ENCODE measurements around the gene TTC28. TPM values are rescaled to one million over a fixed set of nuclear protein-coding genes. Genes with fewer than 3 reads are reported as not detected.

Gene TTC28
- total RNA-seq, 2 experiments from 2014 or later: 1.2 to 3.6 TPM

DNA sequence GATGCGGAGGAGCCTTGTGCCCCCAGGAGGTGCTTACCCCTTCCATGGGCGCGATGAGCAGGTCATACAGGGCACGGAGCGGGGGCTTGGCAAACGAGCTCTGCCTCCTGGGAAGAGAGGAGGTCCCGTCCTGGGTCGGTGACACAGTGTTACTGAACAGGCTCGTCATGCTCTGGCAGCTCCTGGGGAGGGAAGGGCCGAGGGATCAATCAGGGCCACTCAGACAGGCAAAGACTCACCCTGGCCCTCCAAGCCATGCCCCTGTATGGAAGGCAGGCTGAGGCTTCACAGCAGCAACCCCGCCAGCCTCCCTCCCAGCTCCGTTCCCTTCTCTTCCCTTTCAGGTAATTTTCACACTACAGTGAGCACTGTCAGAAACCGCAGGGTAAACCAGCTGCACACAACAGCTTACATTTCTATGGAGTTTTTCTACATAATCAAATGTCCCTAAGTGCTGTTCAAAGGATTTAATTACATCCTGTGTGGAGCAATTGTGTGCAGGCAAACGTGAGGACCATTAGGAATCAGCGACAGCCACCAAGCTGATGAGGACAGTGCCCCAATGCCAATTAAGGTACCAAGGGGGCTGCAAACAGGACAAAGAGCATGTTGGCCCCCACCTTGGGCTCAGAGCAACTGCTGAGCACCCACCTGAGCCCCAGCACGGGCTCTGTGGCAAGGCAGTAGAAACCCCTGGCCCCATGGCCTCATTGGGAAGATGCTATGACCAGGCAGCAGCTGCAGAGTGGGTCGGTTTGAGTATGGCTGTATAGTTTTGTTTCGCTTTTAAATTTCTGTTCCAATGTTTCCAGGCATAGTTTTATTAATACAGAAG lies 665.2 kb downstream of the TTC28 start:
- H3K27me3 Mint-ChIP-seq: no peaks in the 10 kb centered on the region
- no peaks in the 10 kb centered on the region for H3K9me3 Mint-ChIP-seq (ENCODE audit: low read depth)
- H3K27ac Mint-ChIP-seq: no peak overlapping the region
- CTCF ChIA-PET: interaction anchor here (1.2 kb wide), 1 partner anchor 10 kb away, joined by 3 read pairs; no protein-coding TSS in a partner anchor
- H3K4me1 Mint-ChIP-seq: peaks cover 14% of the 10 kb centered on the region
- DNase-seq (no peak), ATAC-seq (no peak)
- no peaks in the 10 kb centered on the region for H3K36me3 Mint-ChIP-seq
- no peak overlapping the region for H3K4me3 Mint-ChIP-seq

DNA sequence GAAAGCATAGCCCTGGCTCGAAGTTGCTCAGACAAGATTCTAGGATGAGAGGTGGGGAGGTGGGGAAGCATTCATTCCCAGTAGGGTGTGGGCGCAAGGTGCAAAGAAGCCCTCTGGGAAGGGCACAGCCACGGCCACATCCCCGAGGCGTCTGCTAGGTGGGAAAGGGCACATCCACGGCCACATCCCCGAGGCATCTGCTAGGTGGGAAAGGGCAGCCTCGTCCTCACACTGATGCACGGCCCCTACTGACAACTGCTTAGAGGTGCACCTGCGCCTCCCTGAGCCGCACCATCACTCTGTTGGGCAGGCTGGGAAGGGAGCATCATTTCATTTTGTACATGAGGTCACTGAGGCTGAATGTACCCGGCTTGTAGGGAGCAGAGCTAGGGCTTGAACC lies 666.0 kb downstream of the TTC28 start:
- Mint-ChIP-seq H3K27ac (no peak overlapping the region), H3K4me1 (peaks cover 7% of the 10 kb centered on the region), H3K27me3 (no peaks in the 10 kb centered on the region), H3K36me3 (no peaks in the 10 kb centered on the region), H3K9me3 (ENCODE audit: low read depth) (no peaks in the 10 kb centered on the region), H3K4me3 (no peak overlapping the region)
- ATAC-seq: no peak
- CTCF ChIA-PET: no interaction called here
- DNase-seq: no peak

DNA sequence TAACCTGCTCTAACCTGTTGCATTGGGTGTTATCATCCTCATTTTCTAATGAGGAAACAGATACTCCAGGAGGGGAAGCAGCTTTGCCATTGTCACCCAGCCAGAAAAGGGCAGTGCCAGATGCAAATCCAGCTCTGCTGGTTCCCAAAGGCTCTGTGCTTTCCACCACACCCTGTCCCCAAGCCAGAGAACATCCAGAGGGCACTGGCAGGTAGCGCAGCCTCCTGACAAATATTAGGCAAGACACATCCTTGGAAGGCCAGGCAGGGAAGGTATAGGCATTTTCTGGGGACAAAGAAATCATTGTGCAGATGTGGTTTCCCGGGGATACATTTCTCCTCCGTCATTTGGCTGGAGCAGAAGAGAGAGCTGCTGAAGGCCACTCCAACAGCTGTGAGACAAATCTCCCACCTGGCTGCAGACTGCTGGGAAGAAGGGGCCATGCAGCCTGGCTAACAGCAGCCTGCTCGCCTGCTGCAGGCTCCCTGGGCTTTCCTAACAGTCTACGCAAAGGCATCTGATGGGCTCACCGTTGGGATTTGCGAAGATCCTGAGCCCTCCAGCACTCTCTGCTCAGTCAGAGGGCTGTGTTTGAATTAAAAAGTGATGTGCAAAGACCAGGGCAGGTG lies 666.7 kb downstream of the TTC28 start:
- Mint-ChIP-seq H3K4me1 (peaks cover 7% of the 10 kb centered on the region), H3K27me3 (no peaks in the 10 kb centered on the region), H3K27ac (no peak overlapping the region), H3K9me3 (ENCODE audit: low read depth) (no peaks in the 10 kb centered on the region), H3K36me3 (no peaks in the 10 kb centered on the region), H3K4me3 (no peak overlapping the region)
- no peak for DNase-seq
- ATAC-seq: no peak
- CTCF ChIA-PET: no interaction called here

DNA sequence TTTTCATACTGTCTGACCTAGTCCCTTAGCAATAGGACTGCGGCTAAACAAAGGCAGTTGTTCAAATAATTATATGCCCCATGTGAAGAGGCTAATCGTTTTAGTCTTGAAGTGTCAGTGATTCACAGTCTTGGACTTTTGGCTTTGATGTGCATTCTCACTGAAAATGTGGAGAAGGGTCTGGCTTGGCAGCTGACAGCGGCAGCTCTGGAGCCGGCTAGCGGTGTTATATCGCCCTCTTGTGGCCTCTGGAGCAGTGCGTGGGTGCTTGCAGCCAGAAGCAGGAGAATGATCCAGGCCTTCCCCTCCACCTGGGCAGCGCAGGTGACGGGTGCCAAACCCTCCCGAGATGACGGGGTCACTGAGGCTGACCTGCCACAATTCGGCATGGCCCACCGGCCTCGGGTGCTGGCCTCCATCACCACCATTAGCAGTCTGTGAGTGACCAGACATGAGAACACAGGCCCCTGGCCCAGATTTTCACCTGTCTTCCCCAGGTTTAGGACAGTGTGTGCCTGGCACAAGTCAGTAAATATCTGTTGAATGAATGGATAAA lies 670.3 kb downstream of the TTC28 start:
- peak; percentile 85 for ATAC-seq
- Mint-ChIP-seq H3K27ac (no peak overlapping the region), H3K4me1 (no peaks in the 10 kb centered on the region), H3K27me3 (no peaks in the 10 kb centered on the region), H3K4me3 (no peak overlapping the region), H3K36me3 (no peaks in the 10 kb centered on the region), H3K9me3 (ENCODE audit: low read depth) (no peaks in the 10 kb centered on the region)
- DNase-seq: peak; percentile 79
- CTCF ChIA-PET: interaction anchor here (0.6 to 2.9 kb wide), 9 partner anchors 9 to 130 kb away, joined by 3 to 21 read pairs (median 4); no protein-coding TSS in a partner anchor

DNA sequence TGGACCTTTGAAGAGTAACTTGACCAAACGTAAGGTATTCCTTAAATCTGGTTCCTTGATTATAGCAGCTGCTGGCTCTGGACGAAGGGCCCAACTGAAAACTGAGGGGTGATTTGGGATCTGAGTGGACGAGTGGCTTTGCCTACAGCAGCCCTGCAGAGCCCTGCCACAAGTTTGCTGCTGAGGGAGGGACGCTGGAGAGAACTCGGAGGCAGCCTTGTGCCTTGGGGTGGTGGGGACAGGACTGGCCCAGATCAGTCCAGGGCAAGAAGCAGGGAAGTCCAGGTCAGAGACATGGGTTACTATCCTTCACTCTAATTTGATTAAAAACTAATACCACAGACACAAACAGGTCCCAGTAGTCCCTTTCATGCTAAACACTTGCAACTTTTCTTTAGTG lies 671.0 kb downstream of the TTC28 start:
- CTCF ChIA-PET: interaction anchor here (0.6 to 2.9 kb wide), 7 partner anchors 8 to 129 kb away, joined by 3 to 21 read pairs (median 5); no protein-coding TSS in a partner anchor
- no peak for ATAC-seq
- Mint-ChIP-seq H3K27me3 (no peaks in the 10 kb centered on the region), H3K27ac (no peak overlapping the region), H3K4me3 (no peak overlapping the region), H3K36me3 (no peaks in the 10 kb centered on the region), H3K4me1 (no peaks in the 10 kb centered on the region), H3K9me3 (ENCODE audit: low read depth) (no peaks in the 10 kb centered on the region)
- no peak for DNase-seq

DNA sequence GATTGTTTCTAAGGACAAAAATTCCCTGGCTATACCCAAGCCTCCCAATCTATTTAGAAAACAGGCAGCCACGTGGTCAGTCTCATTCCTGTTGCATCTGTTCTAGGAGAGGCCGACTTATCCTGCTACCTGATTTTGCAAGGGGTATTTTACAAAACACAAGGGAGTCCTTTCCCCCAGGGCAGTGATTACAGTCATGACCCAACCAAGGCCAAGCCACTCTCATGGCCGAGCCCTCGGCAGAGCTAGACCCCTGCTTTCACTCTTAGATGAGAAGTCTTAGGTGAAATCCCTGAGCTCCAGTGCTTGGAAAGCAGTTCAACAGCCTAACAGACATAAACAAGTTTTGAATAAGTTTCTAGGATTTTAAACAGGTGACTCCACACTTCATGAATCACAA lies 671.6 kb downstream of the TTC28 start:
- no peak for DNase-seq
- H3K9me3 Mint-ChIP-seq (ENCODE audit: low read depth): no peaks in the 10 kb centered on the region
- CTCF ChIA-PET: no interaction called here
- H3K4me1 Mint-ChIP-seq: no peaks in the 10 kb centered on the region
- H3K27ac Mint-ChIP-seq: no peak overlapping the region
- no peaks in the 10 kb centered on the region for H3K27me3 Mint-ChIP-seq
- no peak for ATAC-seq
- H3K36me3 Mint-ChIP-seq: no peaks in the 10 kb centered on the region
- no peak overlapping the region for H3K4me3 Mint-ChIP-seq

DNA sequence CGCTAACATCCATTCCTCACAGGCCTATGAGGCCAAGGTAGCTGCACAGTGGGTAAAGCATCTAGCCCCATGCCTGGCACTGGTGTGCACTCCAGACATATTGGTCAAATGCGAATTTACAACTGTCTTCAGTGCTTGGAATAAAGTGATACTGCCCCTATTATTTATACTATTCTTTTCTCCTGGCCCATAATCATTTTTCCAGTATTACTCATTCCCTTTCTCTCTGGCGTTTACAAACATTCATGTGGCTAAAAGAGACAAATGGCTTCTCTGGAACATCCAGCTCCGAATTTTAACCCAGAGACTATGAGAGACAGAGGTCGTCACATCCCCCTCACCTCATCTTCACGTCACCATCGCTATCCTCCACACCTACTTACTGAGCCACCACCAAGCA lies 673.4 kb downstream of the TTC28 start:
- CTCF ChIA-PET: interaction anchor here (1.3 to 1.4 kb wide), 2 partner anchors 14 to 126 kb away, joined by 3 read pairs; no protein-coding TSS in a partner anchor
- H3K4me1 Mint-ChIP-seq: no peaks in the 10 kb centered on the region

DNA sequence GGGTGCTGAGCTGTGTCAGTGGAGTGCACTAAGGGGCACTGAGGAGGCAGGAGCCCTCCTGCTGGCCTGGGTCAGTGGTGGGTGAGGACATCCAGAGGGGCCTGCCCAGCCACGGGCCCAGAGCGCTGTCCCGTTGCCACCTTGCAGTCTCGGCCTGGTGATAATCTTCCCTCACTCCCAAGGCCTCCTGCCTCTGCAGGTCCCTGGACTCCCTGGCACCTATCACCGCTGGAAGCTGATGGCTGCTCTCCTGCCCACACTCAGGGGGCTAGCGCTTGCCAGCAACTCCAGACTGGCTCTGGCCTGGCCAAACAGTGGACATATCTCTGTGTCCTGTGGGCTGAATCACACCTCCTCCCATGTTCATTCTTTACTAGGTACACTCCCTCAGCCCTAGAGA lies 674.1 kb downstream of the TTC28 start:
- Mint-ChIP-seq H3K27ac (no peak overlapping the region), H3K4me3 (no peak overlapping the region), H3K36me3 (no peaks in the 10 kb centered on the region), H3K9me3 (ENCODE audit: low read depth) (no peaks in the 10 kb centered on the region), H3K27me3 (no peaks in the 10 kb centered on the region), H3K4me1 (no peaks in the 10 kb centered on the region)
- CTCF ChIA-PET: interaction anchor here (1.4 kb wide), 1 partner anchor 14 kb away, joined by 3 read pairs; no protein-coding TSS in a partner anchor
- ATAC-seq (no peak), DNase-seq (no peak)

More for the DNA sequence above, 673.4 kb downstream of the TTC28 start:
- Mint-ChIP-seq H3K9me3 (ENCODE audit: low read depth) (no peaks in the 10 kb centered on the region), H3K4me3 (no peak overlapping the region), H3K27me3 (no peaks in the 10 kb centered on the region), H3K36me3 (no peaks in the 10 kb centered on the region), H3K27ac (no peak overlapping the region)
- DNase-seq (no peak), ATAC-seq (no peak)

DNA sequence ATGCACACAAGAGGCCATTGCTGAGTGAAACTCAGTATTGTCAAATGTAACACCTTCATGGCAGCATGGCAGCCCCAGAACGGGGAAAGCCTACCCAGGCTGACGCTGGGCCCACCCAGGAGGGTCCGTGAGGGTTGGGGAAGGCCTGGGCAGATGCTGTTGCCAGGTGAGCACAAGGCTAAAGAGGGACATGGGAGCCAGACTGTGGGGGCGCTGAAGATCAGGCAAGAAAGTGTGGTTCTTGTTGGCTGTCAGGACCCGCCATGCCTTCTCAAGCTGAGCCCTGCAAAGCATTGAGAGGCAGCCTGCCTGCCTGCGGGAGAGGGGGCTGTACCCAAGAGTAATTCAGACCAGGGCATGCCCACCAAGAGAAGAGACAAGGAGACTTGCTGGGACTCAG lies 675.6 kb downstream of the TTC28 start:
- CTCF ChIA-PET: interaction anchor here (1.0 kb wide), 1 partner anchor 11 kb away, joined by 3 read pairs; no protein-coding TSS in a partner anchor

DNA sequence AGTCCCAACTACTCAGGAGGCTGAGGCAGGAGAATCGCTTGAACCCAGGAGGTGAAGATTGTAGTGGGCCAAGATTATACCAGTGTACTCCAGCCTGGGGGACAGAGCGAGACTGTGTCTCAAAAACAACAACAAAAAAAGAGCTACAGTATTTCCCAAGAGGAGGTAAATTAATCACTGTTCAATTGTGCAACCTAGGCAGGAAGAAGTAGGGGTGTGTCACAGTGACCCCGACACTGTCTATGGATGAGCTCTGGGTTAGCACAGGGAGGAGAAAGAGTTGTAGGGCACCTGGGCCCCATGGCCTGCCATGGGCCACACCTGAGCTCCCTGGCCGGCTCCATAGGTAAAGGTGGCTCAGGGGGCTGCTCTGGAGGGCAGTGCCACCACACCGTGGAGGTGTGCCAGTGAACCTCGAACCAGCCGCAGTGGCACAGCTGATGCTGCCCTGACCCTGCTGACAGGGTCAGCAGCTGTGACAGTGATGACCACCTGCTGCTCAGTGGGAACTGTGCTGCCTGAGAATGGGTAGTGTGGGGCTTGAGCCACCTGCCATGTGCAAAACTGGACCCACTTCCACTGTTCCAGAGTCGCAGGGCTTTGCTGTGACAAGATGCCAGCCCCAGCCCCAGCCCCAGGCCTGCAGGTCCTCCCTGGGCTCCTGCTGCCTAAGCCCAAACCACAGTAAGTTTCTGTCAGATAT lies 676.6 kb downstream of the TTC28 start:
- no peak for ATAC-seq
- CTCF ChIA-PET: no interaction called here

More for the DNA sequence above, 675.6 kb downstream of the TTC28 start:
- ATAC-seq (no peak), DNase-seq (no peak)
- no peaks in the 10 kb centered on the region for H3K9me3 Mint-ChIP-seq (ENCODE audit: low read depth)
- no peaks in the 10 kb centered on the region for H3K36me3 Mint-ChIP-seq
- no peaks in the 10 kb centered on the region for H3K27me3 Mint-ChIP-seq
- H3K4me3 Mint-ChIP-seq: no peak overlapping the region
- no peaks in the 10 kb centered on the region for H3K4me1 Mint-ChIP-seq
- H3K27ac Mint-ChIP-seq: no peak overlapping the region

DNA sequence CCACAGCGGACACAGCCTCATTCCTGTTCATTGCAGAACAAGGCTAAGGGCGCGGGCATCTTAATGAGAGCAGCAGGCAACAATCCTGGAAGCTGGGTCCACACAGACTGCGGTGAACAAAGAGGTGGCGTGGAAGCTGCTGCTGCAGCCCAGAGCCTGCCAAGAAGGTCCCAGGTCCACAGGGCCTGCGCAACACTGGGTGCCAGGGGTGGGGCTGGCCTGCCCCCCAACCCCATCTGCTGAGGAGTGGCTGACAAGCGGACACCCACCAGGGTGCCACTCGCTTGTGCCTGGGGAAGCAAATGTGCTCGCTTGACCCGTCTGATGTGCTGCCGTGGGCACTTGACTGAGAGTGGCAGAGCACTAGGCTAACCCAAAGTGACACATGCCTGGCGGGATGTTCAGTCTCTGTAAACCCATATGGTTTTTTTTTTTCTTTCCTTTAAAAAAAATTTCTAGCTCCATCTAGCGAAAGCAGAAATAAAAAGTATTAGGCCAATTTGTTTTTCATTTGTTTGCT lies 677.4 kb downstream of the TTC28 start:
- ATAC-seq (no peak), DNase-seq (no peak)
- Mint-ChIP-seq H3K27me3 (no peaks in the 10 kb centered on the region), H3K36me3 (no peaks in the 10 kb centered on the region), H3K27ac (no peak overlapping the region), H3K4me1 (no peaks in the 10 kb centered on the region), H3K4me3 (no peak overlapping the region), H3K9me3 (ENCODE audit: low read depth) (no peaks in the 10 kb centered on the region)
- CTCF ChIA-PET: no interaction called here

More for the DNA sequence above, 676.6 kb downstream of the TTC28 start:
- Mint-ChIP-seq H3K9me3 (ENCODE audit: low read depth) (no peaks in the 10 kb centered on the region), H3K4me3 (no peak overlapping the region), H3K27me3 (no peaks in the 10 kb centered on the region), H3K27ac (no peak overlapping the region), H3K36me3 (no peaks in the 10 kb centered on the region), H3K4me1 (no peaks in the 10 kb centered on the region)
- DNase-seq: no peak

DNA sequence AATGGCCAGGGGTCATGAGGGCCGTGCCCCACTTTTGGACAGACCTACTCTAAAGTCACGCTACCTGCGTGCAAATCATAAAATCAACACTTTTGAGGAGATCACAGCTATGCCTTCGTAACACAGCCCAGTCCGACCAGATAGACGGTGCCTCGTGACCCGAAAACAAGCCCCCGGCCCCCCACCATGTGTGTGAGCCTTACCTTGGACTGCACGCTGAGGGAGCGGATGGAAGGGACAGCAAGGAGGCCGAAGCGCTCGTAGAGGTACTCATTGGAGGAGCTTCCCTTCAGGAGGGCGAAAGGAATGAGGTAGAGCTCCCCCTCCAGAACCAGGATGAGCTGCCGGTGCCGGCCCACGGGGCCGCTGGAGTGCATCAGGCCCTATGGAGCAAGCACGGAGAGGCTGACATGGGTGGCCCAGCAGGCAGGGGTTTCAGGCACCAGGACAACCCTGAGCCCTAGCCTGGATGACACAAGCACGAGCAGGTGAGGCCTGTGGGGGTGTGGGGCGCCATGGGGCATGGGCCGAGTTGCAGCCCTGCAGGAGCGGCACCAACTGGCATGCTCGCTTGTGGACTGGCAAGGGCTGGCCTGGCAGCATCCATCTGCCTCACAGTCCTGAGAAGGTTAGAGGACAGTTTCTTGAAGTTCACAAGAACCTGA lies 678.3 kb downstream of the TTC28 start:
- no peaks in the 10 kb centered on the region for H3K9me3 Mint-ChIP-seq (ENCODE audit: low read depth)
- H3K27ac Mint-ChIP-seq: no peak overlapping the region
- H3K4me3 Mint-ChIP-seq: no peak overlapping the region
- DNase-seq (no peak), ATAC-seq (no peak)
- CTCF ChIA-PET: interaction anchor here (1.7 kb wide), 1 partner anchor 8 kb away, joined by 5 read pairs; no protein-coding TSS in a partner anchor
- no peaks in the 10 kb centered on the region for H3K27me3 Mint-ChIP-seq
- no peaks in the 10 kb centered on the region for H3K36me3 Mint-ChIP-seq
- no peaks in the 10 kb centered on the region for H3K4me1 Mint-ChIP-seq

All from activated CD8-positive, alpha-beta memory T cell treated with anti-CD3 and anti-CD28 coated beads, Interleukin-2, amount 10 ng/mL, durations not matched to agents 7 days and 5 days (primary cell).